Measurements from ENCODE around the gene ALDOB. TPM values are rescaled to one million over a fixed set of nuclear protein-coding genes. Genes with fewer than 3 reads are reported as not detected.
"Not testable (repeated sequence)": the region's sequence is repeated elsewhere in the genome, so short reads cannot be mapped to it uniquely, and the experiment has no call there.

Gene ALDOB
- total RNA-seq, 1 donor from 2014 or later: not detected

GRCh38 chr9:101387871-101388506 is 47.6 kb downstream of the ALDOB start:
- intact Hi-C loops (cut with micrococcal nuclease): no loop called here
- H3K4me3 Mint-ChIP-seq (ENCODE audit: low read depth): no peak overlapping the region
- peaks cover 10% of the 10 kb centered on the region for H3K4me1 Mint-ChIP-seq (ENCODE audit: low read depth)
- no peaks in the 10 kb centered on the region for H3K27me3 Mint-ChIP-seq (ENCODE audit: low read depth)
- H3K36me3 Mint-ChIP-seq (ENCODE audit: low read depth): peaks cover 62% of the 10 kb centered on the region
- H3K27ac Mint-ChIP-seq: no peak overlapping the region
- peaks cover 30% of the 10 kb centered on the region for H3K9me3 Mint-ChIP-seq
- no peak for DNase-seq (ENCODE audit: low spot score)

- DNase-seq (ENCODE audit: low spot score); H3K4me3 Mint-ChIP-seq (ENCODE audit: low read depth); H3K4me1 Mint-ChIP-seq (ENCODE audit: low read depth); H3K27ac Mint-ChIP-seq; H3K27me3 Mint-ChIP-seq (ENCODE audit: low read depth); intact Hi-C loops (cut with micrococcal nuclease): not testable (repeated sequence)
- peaks cover 13% of the 10 kb centered on the region for H3K9me3 Mint-ChIP-seq
- peaks cover 33% of the 10 kb centered on the region for H3K36me3 Mint-ChIP-seq (ENCODE audit: low read depth)
Measured at GRCh38 chr9:101384873-101385536, 50.6 kb downstream of the ALDOB start, which contains the start of gene BAAT. Gene BAAT, minus strand, starts transcription at chr9:101385006. Its CDS starts 13,602 bp downstream, at chr9:101371404.

DNA sequence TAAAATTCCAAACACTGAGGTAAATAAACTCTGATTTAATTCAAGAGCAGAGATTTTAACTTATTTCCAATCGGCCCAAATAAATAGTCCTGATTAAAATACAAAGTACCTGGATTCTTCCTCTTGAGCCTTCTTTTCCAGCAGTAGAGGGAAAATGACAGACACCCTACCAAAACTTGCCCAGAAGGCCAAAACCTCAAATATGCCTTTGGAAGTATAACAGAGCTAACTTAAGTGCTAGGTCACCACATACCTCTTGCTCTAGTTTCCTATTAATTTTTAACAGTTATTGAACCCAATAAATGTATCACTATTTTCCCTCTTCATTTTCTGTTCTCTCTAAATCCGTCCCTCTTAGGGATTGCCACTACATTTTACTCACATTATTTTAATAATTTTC is 52.2 kb downstream of the ALDOB start:
- Mint-ChIP-seq H3K4me3 (ENCODE audit: low read depth) (no peak overlapping the region), H3K4me1 (ENCODE audit: low read depth) (no peaks in the 10 kb centered on the region), H3K27me3 (ENCODE audit: low read depth) (no peaks in the 10 kb centered on the region), H3K27ac (no peak overlapping the region), H3K36me3 (ENCODE audit: low read depth) (peaks cover 23% of the 10 kb centered on the region), H3K9me3 (peaks cover 13% of the 10 kb centered on the region)
- no peak for DNase-seq (ENCODE audit: low spot score)
- intact Hi-C loops (cut with micrococcal nuclease): no loop called here

DNA sequence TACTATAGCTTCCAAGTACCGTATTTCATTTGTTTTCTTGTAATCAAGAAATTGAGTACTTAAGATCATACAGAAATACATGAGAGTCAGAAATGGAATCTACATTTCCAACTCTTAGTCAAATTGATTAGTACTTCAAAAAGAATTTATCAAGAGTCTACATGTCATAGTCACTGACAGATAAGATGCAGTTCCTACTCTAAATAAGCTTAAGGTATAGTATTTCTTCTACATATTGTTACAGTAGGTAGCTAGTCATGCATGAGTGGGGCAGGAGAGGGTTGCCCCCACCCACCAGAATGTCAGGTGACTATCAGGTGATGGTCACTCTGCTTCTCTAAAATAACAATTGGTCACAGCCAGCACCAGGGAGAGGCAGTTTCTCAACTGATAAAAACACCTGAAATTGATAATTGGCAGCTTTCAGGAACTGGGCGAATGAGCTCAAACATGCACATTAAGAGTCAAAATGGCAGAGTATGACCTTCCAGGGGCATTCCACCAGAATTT is 53.7 kb downstream of the ALDOB start:
- intact Hi-C loops (cut with micrococcal nuclease): no loop called here
- H3K4me3 Mint-ChIP-seq (ENCODE audit: low read depth): no peak overlapping the region

GRCh38 chr9:101381118-101381517 is 54.5 kb downstream of the ALDOB start:
- Mint-ChIP-seq H3K27me3 (ENCODE audit: low read depth) (no peaks in the 10 kb centered on the region), H3K27ac (no peak overlapping the region), H3K9me3 (peaks cover 13% of the 10 kb centered on the region), H3K4me1 (ENCODE audit: low read depth) (no peaks in the 10 kb centered on the region), H3K36me3 (ENCODE audit: low read depth) (peaks cover 7% of the 10 kb centered on the region), H3K4me3 (ENCODE audit: low read depth) (no peak overlapping the region)
- DNase-seq (ENCODE audit: low spot score): no peak
- intact Hi-C loops (cut with micrococcal nuclease): no loop called here

More for the DNA sequence above, 53.7 kb downstream of the ALDOB start:
- peaks cover 13% of the 10 kb centered on the region for H3K9me3 Mint-ChIP-seq
- H3K36me3 Mint-ChIP-seq (ENCODE audit: low read depth): peaks cover 12% of the 10 kb centered on the region
- DNase-seq (ENCODE audit: low spot score): no peak
- no peak overlapping the region for H3K27ac Mint-ChIP-seq
- no peaks in the 10 kb centered on the region for H3K27me3 Mint-ChIP-seq (ENCODE audit: low read depth)
- H3K4me1 Mint-ChIP-seq (ENCODE audit: low read depth): no peaks in the 10 kb centered on the region

DNA sequence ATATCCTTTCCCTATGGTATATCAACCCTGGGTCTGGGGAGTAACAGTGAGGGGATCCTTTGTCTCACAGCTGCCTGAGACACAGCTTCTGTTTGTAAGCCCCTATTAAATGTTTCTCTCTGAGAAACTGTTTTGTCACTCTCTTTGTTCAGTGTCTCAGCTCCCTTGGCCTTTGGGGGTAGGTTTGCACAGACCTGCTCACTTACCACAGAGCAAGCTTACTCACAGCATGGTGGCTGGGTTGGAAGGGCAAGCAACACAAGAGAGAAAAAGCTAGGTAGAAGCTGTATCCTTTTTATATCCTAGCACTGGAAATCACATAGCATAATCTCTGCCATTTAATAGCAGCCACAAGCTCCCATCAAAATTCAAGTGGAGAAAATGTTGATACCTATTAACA is 55.3 kb downstream of the ALDOB start:
- H3K9me3 Mint-ChIP-seq: peaks cover 9% of the 10 kb centered on the region
- H3K4me1 Mint-ChIP-seq (ENCODE audit: low read depth): no peaks in the 10 kb centered on the region
- intact Hi-C loops (cut with micrococcal nuclease): no loop called here

GRCh38 chr9:101376111-101376848 is 59.3 kb downstream of the ALDOB start:
- no peak for DNase-seq (ENCODE audit: low spot score)
- H3K4me1 Mint-ChIP-seq (ENCODE audit: low read depth): no peaks in the 10 kb centered on the region
- intact Hi-C loops (cut with micrococcal nuclease): no loop called here
- no peaks in the 10 kb centered on the region for H3K36me3 Mint-ChIP-seq (ENCODE audit: low read depth)
- no peaks in the 10 kb centered on the region for H3K9me3 Mint-ChIP-seq
- no peak overlapping the region for H3K27ac Mint-ChIP-seq
- no peaks in the 10 kb centered on the region for H3K27me3 Mint-ChIP-seq (ENCODE audit: low read depth)
- no peak overlapping the region for H3K4me3 Mint-ChIP-seq (ENCODE audit: low read depth)

More for the DNA sequence above, 55.3 kb downstream of the ALDOB start:
- H3K36me3 Mint-ChIP-seq (ENCODE audit: low read depth): peaks cover 6% of the 10 kb centered on the region
- no peak overlapping the region for H3K4me3 Mint-ChIP-seq (ENCODE audit: low read depth)
- no peak for DNase-seq (ENCODE audit: low spot score)
- no peaks in the 10 kb centered on the region for H3K27me3 Mint-ChIP-seq (ENCODE audit: low read depth)
- H3K27ac Mint-ChIP-seq: no peak overlapping the region

- Mint-ChIP-seq H3K27me3 (ENCODE audit: low read depth) (no peaks in the 10 kb centered on the region), H3K9me3 (no peaks in the 10 kb centered on the region), H3K4me1 (ENCODE audit: low read depth) (no peaks in the 10 kb centered on the region), H3K27ac (no peak overlapping the region), H3K36me3 (ENCODE audit: low read depth) (no peaks in the 10 kb centered on the region), H3K4me3 (ENCODE audit: low read depth) (no peak overlapping the region)
- intact Hi-C loops (cut with micrococcal nuclease): no loop called here
- DNase-seq (ENCODE audit: low spot score): no peak
Measured at GRCh38 chr9:101375546-101375945, 60.0 kb downstream of the ALDOB start.

- no peaks in the 10 kb centered on the region for H3K9me3 Mint-ChIP-seq
- H3K36me3 Mint-ChIP-seq (ENCODE audit: low read depth): no peaks in the 10 kb centered on the region
- DNase-seq (ENCODE audit: low spot score): no peak
- peaks cover 2% of the 10 kb centered on the region for H3K27me3 Mint-ChIP-seq (ENCODE audit: low read depth)
- H3K4me3 Mint-ChIP-seq (ENCODE audit: low read depth): no peak overlapping the region
- no peak overlapping the region for H3K27ac Mint-ChIP-seq
- H3K4me1 Mint-ChIP-seq (ENCODE audit: low read depth): no peaks in the 10 kb centered on the region
- intact Hi-C loops (cut with micrococcal nuclease): no loop called here
Measured at GRCh38 chr9:101372327-101373118, 63.1 kb downstream of the ALDOB start.

GRCh38 chr9:101371813-101372212 is 63.8 kb downstream of the ALDOB start:
- intact Hi-C loops (cut with micrococcal nuclease): no loop called here
- Mint-ChIP-seq H3K27ac (no peak overlapping the region), H3K4me3 (ENCODE audit: low read depth) (no peak overlapping the region), H3K36me3 (ENCODE audit: low read depth) (no peaks in the 10 kb centered on the region), H3K4me1 (ENCODE audit: low read depth) (no peaks in the 10 kb centered on the region), H3K9me3 (no peaks in the 10 kb centered on the region), H3K27me3 (ENCODE audit: low read depth) (peaks cover 2% of the 10 kb centered on the region)
- no peak for DNase-seq (ENCODE audit: low spot score)
